ENCODE results near the gene VKORC1L1. TPM values are rescaled to one million over a fixed set of nuclear protein-coding genes. Genes with fewer than 3 reads are reported as not detected.

VKORC1L1 gene
- 14.3 and 19.5 TPM in 2 replicates for total RNA-seq

GRCh38 chr7:65872776-65873581 lies at the start of gene VKORC1L1:
Gene VKORC1L1 (plus strand): TSS chr7:65873074. CDS start chr7:65873372, 298 bp downstream.

GRCh38 chr7:65981965-65982792 lies 109.3 kb downstream of the VKORC1L1 start, which contains the start of gene GUSB:
Gene GUSB (minus strand): TSS chr7:65982213. CDS start chr7:65982183, 30 bp downstream.

Other genes with a start within 250 kb of the VKORC1L1 start
- gene GUSB, start 109.1 kb downstream of the VKORC1L1 start, total RNA-seq, result 21.4 and 25.9 TPM in 2 replicates
- 44.1 and 56.9 TPM in 2 replicates for gene ASL, start 202.7 kb downstream of the VKORC1L1 start, total RNA-seq
- 30.0 and 31.8 TPM in 2 replicates for gene CRCP, start 241.8 kb downstream of the VKORC1L1 start, total RNA-seq